SU-DHL-6 (cell line): Measurements from ENCODE around the gene GPR42.

Experiments
- H2AFZ ChIP-seq: fragments of 200-600 bp; sonication (generic); 2 replicates; pipeline ENCODE4 v1.6.1; 2014; ENCODE audit warnings: low read depth, mild to moderate bottlenecking, moderate library complexity, mixed read lengths, antibody characterized with exemption, low read length; ENCODE audit not compliant: severe bottlenecking
- H3F3A ChIP-seq: fragments of 200-600 bp; shearing (Covaris generic); 2 replicates; pipeline ENCODE4 v1.6.0; 2016; ENCODE audit warnings: antibody characterized with exemption, mild to moderate bottlenecking; ENCODE audit not compliant: insufficient read depth
- H3K27ac ChIP-seq: fragments of 200-600 bp; sonication (generic); 2 replicates; pipeline ENCODE4 v1.5.1; 2016; ENCODE audit warnings: low read depth, mild to moderate bottlenecking, low read length, moderate library complexity, mixed read lengths
- H3K27me3 ChIP-seq: fragments of 200-600 bp; sonication (generic), shearing (Covaris generic); 2 replicates; pipeline ENCODE4 v1.6.0; 2014; ENCODE audit warnings: mild to moderate bottlenecking, low read length
- H3K36me3 ChIP-seq: fragments of 200-600 bp; sonication (generic); 2 replicates; pipeline ENCODE4 v1.6.1; 2014; ENCODE audit warnings: mild to moderate bottlenecking, low read length, mixed read lengths
- H3K4me2 ChIP-seq: fragments of 300-600, 200-600 bp; shearing (Covaris generic), sonication (generic); 2 replicates; pipeline ENCODE4 v1.6.0; 2014; ENCODE audit warnings: low read length, low read depth, mild to moderate bottlenecking; ENCODE audit not compliant: poor library complexity, severe bottlenecking
- H3K4me3 ChIP-seq: fragments of 200-600 bp; sonication (generic); 2 replicates; pipeline ENCODE4 v1.5.1; 2014; ENCODE audit warnings: antibody characterized with exemption, low read length, mild to moderate bottlenecking, mixed read lengths; ENCODE audit not compliant: insufficient read depth, poor library complexity, severe bottlenecking
- H3K79me2 ChIP-seq: fragments of 200-600 bp; sonication (generic); 2 replicates; pipeline ENCODE4 v1.6.1; 2014; ENCODE audit warnings: mild to moderate bottlenecking, low read length, moderate library complexity; ENCODE audit not compliant: insufficient read depth
- H3K9ac ChIP-seq: fragments of 200-600 bp; sonication (generic); 2 replicates; pipeline ENCODE4 v1.7.0; 2014; ENCODE audit warnings: mild to moderate bottlenecking, low read length
- H3K9me2 ChIP-seq: fragments of 200-600 bp; sonication (generic); replicated peaks from 2 replicates; pipeline ENCODE4 v1.6.1; 2014; ENCODE audit warnings: low read length; ENCODE audit not compliant: insufficient read depth
- H3K9me3 ChIP-seq: fragments of 200-600 bp; sonication (generic); 2 replicates; pipeline ENCODE4 v1.6.1; 2014; ENCODE audit warnings: low read length, mixed read lengths; ENCODE audit not compliant: insufficient read depth
- H4K20me1 ChIP-seq: fragments of 200-600 bp; sonication (generic); 2 replicates; pipeline ENCODE4 v1.6.1; 2014; ENCODE audit warnings: low read depth, mild to moderate bottlenecking, antibody characterized with exemption, low read length, moderate library complexity, mixed read lengths
- EZH2phosphoT487 ChIP-seq: fragments of 200-600 bp; sonication (generic), shearing (Covaris generic); conservative IDR thresholded peaks from 2 replicates; pipeline ENCODE4 v1.6.1; 2018; ENCODE audit warnings: mild to moderate bottlenecking, antibody characterized with exemption, low read length, moderate library complexity, mixed read lengths
- TF ChIP-seq, protein P1 (sequence below): fragments of 200-600 bp; sonication (generic); IDR thresholded peaks from one replicate; pipeline ENCODE4 v1.5.1; 2017; ENCODE audit warnings: antibody characterized with exemption, mild to moderate bottlenecking, low read length, moderate library complexity; ENCODE audit not compliant: insufficient read depth, poor library complexity, severe bottlenecking

The GPR42 gene

DNA sequence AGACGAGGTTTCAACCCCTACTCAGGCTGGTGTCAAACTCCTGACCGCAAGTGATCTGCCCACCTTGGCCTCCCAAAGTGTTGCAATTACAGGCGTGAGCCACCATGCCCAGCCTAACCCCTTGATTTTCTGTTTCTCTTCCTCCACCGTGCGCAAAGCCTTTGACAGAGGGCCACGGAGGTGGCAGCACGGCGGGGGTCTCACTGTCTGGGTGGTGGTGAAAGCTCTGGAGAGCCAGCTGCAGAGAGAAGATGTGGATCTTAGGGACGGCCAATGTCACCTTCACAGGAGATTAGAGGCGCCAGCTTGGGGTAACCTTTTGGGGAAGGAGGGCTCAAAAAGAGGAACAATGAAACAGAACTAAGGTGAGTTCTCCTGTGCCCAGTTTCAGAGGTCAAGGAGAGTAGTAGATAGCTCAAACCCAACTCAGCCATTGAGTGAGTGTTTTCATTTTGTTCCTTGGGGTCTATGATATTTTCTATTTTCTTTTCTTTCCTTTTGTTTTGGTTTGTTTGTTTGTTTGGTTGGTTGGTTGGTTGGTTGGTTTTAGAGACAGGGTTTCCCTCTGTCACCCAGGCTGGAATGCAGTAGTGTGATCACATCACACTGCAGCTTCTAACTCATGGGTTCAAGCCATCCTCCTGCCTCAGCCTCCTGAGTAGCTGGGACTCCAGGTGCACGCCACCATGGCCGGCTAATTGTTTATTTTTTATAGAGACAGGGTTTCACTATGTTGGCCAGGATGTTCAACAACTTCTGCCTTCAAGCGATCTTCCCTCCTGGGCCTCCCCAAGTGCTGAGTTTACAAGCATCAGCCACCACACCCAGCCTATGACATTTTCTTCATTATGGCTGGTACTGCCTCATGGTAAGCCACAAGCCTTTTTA, 37.7 kb downstream of the GPR42 start:
- no peaks in the 10 kb centered on the region for H3K27me3 ChIP-seq
- no peaks in the 10 kb centered on the region for H3F3A ChIP-seq
- H3K4me2 ChIP-seq: no peak overlapping the region
- H3K9ac ChIP-seq: no peak overlapping the region
- no peaks in the 10 kb centered on the region for H3K9me3 ChIP-seq
- no peak overlapping the region for H2AFZ ChIP-seq
- TF ChIP-seq, protein P1, sequence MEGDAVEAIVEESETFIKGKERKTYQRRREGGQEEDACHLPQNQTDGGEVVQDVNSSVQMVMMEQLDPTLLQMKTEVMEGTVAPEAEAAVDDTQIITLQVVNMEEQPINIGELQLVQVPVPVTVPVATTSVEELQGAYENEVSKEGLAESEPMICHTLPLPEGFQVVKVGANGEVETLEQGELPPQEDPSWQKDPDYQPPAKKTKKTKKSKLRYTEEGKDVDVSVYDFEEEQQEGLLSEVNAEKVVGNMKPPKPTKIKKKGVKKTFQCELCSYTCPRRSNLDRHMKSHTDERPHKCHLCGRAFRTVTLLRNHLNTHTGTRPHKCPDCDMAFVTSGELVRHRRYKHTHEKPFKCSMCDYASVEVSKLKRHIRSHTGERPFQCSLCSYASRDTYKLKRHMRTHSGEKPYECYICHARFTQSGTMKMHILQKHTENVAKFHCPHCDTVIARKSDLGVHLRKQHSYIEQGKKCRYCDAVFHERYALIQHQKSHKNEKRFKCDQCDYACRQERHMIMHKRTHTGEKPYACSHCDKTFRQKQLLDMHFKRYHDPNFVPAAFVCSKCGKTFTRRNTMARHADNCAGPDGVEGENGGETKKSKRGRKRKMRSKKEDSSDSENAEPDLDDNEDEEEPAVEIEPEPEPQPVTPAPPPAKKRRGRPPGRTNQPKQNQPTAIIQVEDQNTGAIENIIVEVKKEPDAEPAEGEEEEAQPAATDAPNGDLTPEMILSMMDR: no peak
- TF ChIP-seq EZH2phosphoT487: no peak
- H4K20me1 ChIP-seq: no peaks in the 10 kb centered on the region
- H3K4me3 ChIP-seq: no peak overlapping the region
- H3K36me3 ChIP-seq: no peaks in the 10 kb centered on the region
- H3K79me2 ChIP-seq: no peaks in the 10 kb centered on the region
- no peak overlapping the region for H3K27ac ChIP-seq
- no peaks in the 10 kb centered on the region for H3K9me2 ChIP-seq

DNA sequence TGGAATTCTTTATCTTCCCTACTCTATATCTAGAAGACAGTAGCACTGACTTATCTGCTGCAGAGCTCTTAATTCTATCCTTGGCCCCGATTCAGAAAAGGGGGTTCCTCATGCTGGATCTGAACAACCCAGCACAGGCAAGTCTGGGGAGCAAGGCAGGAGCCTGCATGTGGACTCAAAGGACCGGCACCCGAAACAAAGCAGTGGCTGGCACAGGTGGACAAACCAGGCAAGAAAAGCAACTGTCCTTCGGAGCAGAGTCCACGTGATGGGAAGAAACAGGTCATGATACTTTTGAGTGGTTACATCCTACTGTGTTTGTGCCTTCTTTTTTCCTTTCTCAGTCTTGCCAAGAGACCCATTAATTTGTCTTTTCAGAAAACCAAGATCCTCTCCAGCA, 38.3 kb downstream of the GPR42 start:
- Histone ChIP-seq H3K27ac (no peak overlapping the region), H4K20me1 (no peaks in the 10 kb centered on the region), H3K4me2 (no peak overlapping the region), H3K9me2 (no peaks in the 10 kb centered on the region), H3K9me3 (no peaks in the 10 kb centered on the region), H3F3A (no peaks in the 10 kb centered on the region), H3K36me3 (no peaks in the 10 kb centered on the region), H3K27me3 (no peaks in the 10 kb centered on the region), H2AFZ (no peak overlapping the region), H3K79me2 (no peaks in the 10 kb centered on the region), H3K9ac (no peak overlapping the region), H3K4me3 (no peak overlapping the region)
- TF ChIP-seq EZH2phosphoT487: no peak
- TF ChIP-seq, protein P1: no peak

DNA sequence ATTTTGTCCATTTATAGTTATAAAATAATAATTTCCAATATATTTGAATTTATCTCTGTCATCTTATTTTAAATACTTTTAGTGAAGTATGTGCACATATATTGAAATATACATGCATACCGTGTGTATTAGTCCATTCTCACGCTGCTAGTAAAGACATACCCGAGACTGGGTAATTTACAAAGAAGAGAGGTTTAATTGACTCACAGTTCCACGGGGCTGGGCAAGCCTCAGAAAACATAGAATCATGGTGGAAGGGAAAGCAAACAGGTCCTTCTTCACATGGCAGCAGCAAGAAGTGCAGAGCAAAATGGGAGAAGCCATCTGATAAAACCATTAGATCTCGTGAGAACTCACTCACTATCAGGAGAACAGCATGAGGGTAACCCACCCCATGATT, 39.6 kb downstream of the GPR42 start:
- H3K27ac ChIP-seq: no peak overlapping the region
- no peak for TF ChIP-seq EZH2phosphoT487
- TF ChIP-seq, protein P1: no peak
- H3K27me3 ChIP-seq: no peaks in the 10 kb centered on the region
- H3K9me2 ChIP-seq: no peaks in the 10 kb centered on the region
- no peaks in the 10 kb centered on the region for H3K9me3 ChIP-seq
- no peaks in the 10 kb centered on the region for H4K20me1 ChIP-seq
- no peaks in the 10 kb centered on the region for H3F3A ChIP-seq
- no peak overlapping the region for H2AFZ ChIP-seq
- H3K9ac ChIP-seq: no peak overlapping the region
- no peak overlapping the region for H3K4me2 ChIP-seq
- no peaks in the 10 kb centered on the region for H3K36me3 ChIP-seq
- no peak overlapping the region for H3K4me3 ChIP-seq
- no peaks in the 10 kb centered on the region for H3K79me2 ChIP-seq
